HG02588 (cell line): ENCODE data around the gene TMEM45B.
"Not testable (repeated sequence)": the region's sequence is repeated elsewhere in the genome, so short reads cannot be mapped to it uniquely, and the experiment has no call there.

Experiments
- ATAC-seq: cut with Tn5 transposase; IDR thresholded peaks from one replicate; pipeline ENCODE4 v1.9.1; 2021; ENCODE audit warnings: mild to moderate bottlenecking, moderate library complexity; ENCODE audit not compliant: unreplicated experiment

The TMEM45B gene

GRCh38 chr11:129804012-129804411 lies 11.6 kb upstream of the TMEM45B start:
- ATAC-seq, result no peak

DNA sequence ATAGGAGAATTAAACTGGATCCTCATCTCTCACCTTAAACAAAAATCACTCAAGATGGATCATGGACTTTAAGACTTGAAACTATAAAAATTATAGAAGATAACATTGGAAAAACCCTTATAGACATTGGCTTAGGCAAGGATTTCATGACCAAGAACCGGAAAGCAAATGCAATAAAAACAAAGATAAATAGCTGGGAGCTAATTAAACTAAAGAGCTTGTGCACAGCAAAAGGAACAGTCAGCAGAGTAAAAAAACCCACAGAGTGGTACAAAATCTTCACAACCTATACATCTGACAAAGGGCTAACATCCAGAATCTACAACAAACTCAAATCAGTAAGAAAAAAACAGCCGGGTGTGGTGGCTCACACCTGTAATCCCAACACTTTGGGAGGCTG lies 7.4 kb upstream of the TMEM45B start:
- ATAC-seq, result not testable (repeated sequence)

GRCh38 chr11:129813231-129813791 lies 2.3 kb upstream of the TMEM45B start:
- ATAC-seq, result no peak

- ATAC-seq, result no peak
Observed at GRCh38 chr11:129814244-129815014, 1.2 kb upstream of the TMEM45B start.

- ATAC-seq, result no peak
Observed at GRCh38 chr11:129817534-129818051, 1.9 kb downstream of the TMEM45B start.

DNA sequence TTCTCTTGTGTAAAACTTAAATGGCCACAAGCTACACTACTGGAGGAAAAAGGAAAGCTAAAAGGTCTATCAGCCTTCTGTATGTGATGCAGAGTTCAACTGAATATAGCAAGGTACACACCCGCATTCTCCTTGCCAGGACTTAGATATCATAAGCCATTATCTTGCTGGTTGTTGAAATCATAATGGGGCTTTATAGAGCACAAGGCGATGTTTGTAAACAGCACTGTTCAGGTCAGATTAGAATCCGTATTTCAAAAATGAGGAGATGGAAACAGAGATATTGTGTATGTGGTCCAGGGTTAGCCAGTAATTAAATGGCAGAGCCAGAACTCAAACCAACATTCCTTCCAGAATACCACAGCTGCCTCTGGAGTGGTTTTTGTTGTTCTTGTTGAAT lies 2.6 kb downstream of the TMEM45B start:
- not testable (repeated sequence) for ATAC-seq

- ATAC-seq, result no peak
Observed at GRCh38 chr11:129819237-129819636, 3.6 kb downstream of the TMEM45B start.

DNA sequence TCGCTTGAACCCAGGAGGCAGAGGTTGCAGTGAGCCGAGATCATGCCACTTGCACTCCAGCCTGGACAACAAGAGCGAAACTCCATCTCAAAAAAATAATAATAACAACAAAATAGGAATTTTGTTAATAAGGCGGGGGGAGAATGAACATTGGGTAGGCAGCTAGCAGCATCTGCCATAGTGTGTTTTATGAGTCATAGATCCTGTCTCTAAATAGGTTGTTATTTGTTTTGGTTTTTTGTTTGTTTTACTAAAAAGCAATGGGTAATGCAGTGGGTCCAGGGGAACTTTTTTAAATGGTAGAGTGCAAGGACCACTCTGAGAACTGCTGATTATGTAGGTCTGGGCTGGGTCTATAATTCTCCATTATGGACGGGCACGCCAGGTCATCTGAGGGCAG lies 4.6 kb downstream of the TMEM45B start:
- not testable (repeated sequence) for ATAC-seq

- not testable (repeated sequence) for ATAC-seq
Observed at GRCh38 chr11:129823281-129823680, 7.6 kb downstream of the TMEM45B start.

GRCh38 chr11:129823799-129824198 lies 8.2 kb downstream of the TMEM45B start:
- ATAC-seq, result not testable (repeated sequence)

- ATAC-seq, result no peak
Observed at GRCh38 chr11:129825380-129825779, 9.7 kb downstream of the TMEM45B start.

DNA sequence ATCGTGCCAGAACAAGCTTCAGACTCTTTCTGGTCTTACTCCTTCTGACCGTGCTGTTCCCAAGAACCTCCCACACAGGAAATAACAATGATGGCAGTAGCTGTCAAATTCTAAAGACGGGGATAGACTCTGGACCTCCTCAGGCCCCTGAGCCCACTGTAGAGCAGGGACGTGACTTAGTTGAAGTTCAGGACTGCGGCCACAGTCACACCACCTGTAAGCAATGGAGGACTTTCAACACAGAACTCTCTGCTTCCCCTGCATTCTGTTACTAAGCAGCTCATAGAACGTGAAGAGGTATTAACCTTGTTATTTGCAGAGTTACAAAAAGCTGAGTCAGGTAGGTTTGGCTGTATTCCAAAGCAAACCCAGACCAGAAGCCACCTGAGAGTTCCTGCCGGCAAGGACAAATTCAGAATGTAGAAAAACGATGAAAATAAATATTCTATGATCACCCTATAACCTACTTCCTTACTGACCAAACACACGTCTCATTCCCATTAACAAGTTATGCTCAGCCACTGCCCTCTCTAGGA lies 12.7 kb downstream of the TMEM45B start:
- ATAC-seq, result no peak

GRCh38 chr11:129829497-129829896 lies 13.8 kb downstream of the TMEM45B start:
- not testable (repeated sequence) for ATAC-seq

GRCh38 chr11:129831227-129831626 lies 15.6 kb downstream of the TMEM45B start:
- ATAC-seq, result not testable (repeated sequence)

GRCh38 chr11:129833260-129833659 lies 17.6 kb downstream of the TMEM45B start:
- ATAC-seq, result not testable (repeated sequence)

- not testable (repeated sequence) for ATAC-seq
Observed at GRCh38 chr11:129836423-129836891, 20.8 kb downstream of the TMEM45B start.

GRCh38 chr11:129836979-129837378 lies 21.3 kb downstream of the TMEM45B start:
- ATAC-seq, result no peak

GRCh38 chr11:129840236-129840635 lies 24.6 kb downstream of the TMEM45B start:
- ATAC-seq, result no peak

DNA sequence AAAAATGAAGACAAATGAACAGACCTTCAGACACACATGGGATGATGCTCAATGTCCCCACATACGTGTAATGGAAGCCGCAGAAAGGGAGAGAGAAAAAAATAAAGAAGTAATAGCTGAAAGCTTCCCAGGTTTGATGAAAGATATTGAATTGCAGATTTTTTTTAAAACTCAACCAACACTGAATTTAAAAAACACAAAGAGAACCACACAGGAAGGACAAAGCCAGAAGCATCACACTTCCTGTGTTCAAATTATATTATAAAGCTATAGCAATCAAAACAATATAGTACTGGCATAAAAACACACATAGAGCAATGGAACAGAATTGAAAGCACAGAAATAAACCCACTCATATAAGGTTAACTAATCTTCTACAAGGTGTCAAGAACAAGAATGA lies 26.5 kb downstream of the TMEM45B start:
- ATAC-seq, result no peak

GRCh38 chr11:129846508-129847335 lies 31.1 kb downstream of the TMEM45B start:
- no peak for ATAC-seq

DNA sequence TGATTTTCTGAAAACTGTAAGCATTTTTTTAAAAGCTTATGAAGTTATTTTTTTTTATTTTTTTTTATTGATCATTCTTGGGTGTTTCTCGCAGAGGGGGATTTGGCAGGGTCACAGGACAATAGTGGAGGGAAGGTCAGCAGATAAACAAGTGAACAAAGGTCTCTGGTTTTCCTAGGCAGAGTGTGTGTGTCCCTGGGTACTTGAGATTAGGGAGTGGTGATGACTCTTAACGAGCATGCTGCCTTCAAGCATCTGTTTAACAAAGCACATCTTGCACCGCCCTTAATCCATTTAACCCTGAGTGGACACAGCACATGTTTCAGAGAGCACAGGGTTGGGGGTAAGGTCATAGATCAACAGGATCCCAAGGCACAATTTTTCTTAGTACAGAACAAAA lies 31.7 kb downstream of the TMEM45B start:
- ATAC-seq, result not testable (repeated sequence)
